T-helper 1 cell treated with Interleukin-12 subunit alpha and Interleukin-12 subunit beta and Interleukin-4 antibody, amounts not matched to agents 30 ng/mL and 1 ng/mL, for 36 hours (primary cell): ENCODE data around the gene ECM2. TPM values are rescaled to one million over a fixed set of nuclear protein-coding genes. Genes with fewer than 3 reads are reported as not detected.

Source experiments
- intact Hi-C: fragments of 100-400 bp; cut with micrococcal nuclease; formaldehyde crosslinking; loops from one replicate; pipeline ENCODE4 v1.15.1; 2024
- total RNA-seq: library from RNA; stranded (reverse); gene quantifications from 2 replicates; pipeline ENCODE4 v1.2.3, GENCODE V29; 2022

Gene ECM2
- total RNA-seq, 1 donor from 2014 or later, result not detected

GRCh38 chr9:92501671-92502393, 34.0 kb downstream of the ECM2 start:
- intact Hi-C loops, result no loop called here

GRCh38 chr9:92500725-92501124, 35.1 kb downstream of the ECM2 start:
- intact Hi-C loops, result no loop called here

DNA sequence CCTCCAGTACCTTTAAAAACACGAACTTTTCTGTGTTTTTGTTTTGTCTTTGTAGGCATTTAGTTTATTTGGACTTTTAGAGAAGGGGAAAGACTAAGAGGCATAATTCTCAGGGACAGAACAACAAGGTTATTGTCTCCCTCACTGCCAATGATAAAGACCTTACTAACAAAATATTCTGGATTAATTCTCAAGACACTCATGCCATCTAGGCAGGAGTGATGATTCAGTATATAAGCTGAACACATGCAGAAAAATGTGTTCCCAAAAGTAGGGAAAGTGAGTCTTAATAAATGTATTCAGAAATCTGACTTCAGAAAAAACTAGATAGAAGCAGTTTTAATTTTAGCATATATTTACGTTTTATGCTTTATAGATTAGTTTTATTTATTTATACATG, 36.1 kb downstream of the ECM2 start:
- intact Hi-C loops, result no loop called here

DNA sequence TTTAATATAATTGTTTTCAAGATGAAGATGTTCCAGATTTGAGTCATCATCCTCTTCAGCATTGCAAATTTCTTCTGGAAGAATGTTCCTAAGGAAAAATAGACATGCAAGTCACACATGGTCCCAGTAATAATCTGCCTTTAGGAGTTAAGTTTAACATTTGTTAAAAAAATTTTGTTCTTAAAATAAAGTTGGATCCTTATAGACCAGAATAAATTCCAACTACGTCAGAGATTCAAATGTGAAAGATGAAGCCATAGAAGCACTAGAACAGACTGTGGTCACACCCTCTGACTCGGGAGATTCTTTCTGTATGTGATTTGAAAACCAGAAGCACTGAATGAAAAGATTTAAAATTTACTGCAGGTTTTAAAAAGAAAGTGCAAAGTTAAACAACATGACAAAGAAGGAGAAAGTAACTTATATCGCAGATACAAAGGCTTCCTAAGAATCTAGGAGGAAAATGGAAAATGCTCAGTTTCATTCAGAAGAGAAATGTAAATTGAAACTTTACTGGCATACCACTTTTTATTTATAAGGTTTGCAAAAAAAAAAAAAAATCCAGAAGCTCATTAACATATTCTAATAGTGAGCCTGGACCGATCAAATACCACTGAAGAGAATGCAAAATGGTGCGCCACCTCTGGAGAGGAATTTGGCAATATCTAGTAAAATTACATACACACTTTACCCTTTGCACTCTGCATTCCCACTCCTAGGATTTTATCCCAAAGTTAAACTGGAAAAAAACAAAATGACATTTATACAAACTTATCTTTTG, 39.2 kb downstream of the ECM2 start:
- intact Hi-C loops, result no loop called here

DNA sequence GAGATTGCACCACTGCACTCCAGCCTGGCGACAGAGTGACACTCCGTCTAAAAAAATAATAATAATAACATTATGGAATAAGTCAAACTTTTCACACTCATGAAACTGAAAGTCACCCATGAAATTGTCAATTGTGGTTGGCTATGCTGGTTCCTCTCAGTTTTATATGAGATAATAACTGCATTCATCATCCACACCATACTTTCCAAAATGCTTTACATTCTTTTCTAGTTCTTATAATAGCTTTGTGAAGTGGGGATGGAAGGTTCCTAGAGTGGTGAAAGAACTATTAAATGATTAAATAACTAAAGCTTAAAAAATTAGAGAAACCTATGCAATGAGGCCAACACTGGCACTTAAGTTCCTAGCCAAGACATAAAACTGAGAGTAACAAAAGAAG, 40.9 kb downstream of the ECM2 start:
- intact Hi-C loops, result no loop called here

DNA sequence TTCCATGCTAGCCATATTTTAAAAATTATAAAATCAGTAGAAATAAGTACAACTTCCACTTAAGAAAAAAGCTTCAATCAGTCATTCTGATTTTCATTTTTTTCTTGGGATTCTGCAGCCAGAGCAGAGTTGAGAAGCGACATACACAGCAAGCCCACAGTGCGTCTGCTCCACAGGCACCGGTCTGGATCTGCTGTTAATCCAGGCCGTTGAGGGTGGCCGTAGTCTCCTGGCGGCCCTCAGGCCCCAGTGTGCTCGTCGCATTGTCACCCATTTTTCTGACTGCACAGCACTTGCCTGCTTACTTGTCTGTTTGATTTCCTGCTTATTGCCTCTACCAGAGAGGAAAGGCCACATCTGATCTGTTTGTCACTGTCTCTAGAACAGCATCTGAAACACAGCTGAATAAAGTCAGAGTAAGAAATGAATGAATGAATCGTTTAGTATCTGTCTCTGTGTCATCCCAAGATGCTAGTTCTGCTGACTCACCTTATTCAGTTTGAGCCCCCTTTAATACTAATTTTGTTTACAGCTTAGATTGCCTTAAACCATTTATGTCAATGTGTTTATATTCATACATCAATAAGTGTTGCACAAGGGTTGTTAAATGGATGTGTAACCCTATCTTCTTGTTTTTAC, 41.9 kb downstream of the ECM2 start:
- intact Hi-C loops, result no loop called here

- intact Hi-C loops, result no loop called here
These were observed 42.9 kb downstream of the ECM2 start for GRCh38 chr9:92492781-92493401.

DNA sequence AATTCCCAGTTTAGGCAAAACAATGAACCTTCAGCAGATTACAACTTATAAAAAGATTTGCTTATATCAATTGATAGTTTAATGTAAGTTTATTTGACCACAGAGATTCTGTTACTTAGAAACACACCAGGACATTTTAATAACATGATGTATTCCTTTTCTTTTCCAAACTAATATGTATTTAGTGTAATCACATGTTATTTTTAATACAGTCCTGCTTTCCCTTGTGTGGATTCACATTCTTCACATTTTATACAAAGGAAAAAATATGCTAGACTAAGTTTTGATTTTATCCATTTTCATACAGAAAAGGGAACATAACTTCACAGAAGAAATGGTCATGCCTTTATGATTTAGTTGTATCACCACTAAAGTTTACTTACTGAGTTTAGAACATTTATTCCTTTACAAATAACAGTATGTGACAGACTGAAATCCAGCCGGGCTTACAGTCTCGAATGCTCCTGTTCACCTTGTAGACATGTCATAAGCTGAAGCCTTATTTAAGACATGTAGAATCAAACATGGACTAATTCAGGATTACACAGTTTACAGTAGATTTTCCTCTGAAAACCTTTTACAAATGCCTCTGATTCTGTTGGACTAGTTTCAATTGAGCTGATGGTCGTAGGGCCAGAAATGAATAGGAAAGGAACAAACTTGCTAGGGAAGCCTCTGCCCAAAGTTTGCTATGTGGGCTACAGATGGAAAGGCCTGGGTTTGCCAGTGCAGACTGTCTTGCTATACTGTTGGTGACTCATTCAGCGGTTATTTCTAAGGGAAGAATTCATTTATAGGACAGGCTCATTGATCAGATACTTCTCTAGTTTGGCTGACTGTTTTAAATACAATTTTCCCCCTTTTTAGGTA, 46.9 kb downstream of the ECM2 start:
- intact Hi-C loops, result no loop called here

GRCh38 chr9:92486371-92486770, 49.4 kb downstream of the ECM2 start:
- intact Hi-C loops, result no loop called here

GRCh38 chr9:92484563-92484962, 51.2 kb downstream of the ECM2 start:
- intact Hi-C loops, result no loop called here

DNA sequence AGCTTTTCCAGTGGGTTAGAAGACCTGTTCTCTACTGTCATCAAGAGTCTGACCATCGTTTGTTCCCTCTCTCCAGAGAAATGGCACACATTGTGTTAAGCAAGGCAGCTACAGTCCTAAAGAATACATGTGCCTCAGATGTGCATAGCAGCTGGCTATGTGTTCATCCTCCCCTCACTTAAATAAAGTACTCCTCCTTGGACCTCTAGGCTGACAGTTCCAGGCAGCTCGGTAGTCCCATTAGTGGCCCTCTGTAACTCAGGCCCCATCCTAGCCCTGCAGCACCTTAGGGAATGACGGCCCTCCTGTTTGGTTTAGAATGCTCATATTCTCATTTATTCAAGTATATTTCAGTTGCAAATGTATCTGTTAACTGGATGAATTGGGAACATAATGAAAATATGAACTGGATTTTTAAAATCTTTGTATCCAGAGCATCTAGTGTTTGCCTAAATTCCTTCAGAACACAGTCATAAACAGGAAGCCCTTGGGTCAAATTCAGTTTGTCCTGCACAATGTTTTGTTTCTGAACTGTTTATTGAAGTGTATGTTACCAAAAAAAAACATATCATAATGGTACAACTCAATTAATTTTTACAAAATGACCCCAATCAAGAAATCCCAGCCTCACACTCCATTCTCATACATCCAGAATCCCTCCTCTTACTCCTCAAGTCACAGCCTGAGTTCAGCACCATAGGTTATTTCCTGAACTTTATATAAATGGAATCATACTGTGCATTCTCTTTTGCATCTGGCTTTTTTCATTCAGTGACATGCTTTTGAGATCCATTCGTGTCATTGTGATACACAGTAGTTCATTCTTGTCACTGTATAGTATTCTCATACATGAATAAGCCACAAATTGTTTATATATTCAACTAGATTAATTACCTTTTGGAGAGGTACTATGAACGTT, 51.9 kb downstream of the ECM2 start:
- intact Hi-C loops, result no loop called here

- intact Hi-C loops, result no loop called here
These were observed 53.0 kb downstream of the ECM2 start for GRCh38 chr9:92482805-92483204.

DNA sequence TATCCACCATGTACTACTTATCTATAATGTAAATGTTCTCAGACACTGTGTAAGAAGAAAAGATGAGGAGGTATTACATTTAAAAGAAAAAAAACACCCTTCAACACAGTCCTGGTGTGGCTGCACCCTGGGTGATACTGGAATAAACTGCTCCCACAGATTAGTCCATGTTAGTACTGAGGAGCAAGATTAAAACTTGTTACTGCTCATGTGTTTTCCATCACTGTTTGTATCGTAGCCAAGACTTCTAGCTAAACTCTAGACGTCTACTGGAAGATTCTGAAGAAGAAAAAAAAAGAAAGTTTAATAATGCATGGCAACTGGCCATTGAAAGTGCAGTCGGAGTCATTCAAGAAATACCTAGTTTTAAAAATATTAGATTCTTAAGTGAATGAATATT, 53.5 kb downstream of the ECM2 start, which contains the start of gene ASPN:
ASPN (minus strand) TSS at position 178 of the 400 bp plus-strand sequence.
- intact Hi-C loops, result no loop called here

- intact Hi-C loops, result no loop called here
These were observed 54.7 kb downstream of the ECM2 start for GRCh38 chr9:92480986-92481633.

DNA sequence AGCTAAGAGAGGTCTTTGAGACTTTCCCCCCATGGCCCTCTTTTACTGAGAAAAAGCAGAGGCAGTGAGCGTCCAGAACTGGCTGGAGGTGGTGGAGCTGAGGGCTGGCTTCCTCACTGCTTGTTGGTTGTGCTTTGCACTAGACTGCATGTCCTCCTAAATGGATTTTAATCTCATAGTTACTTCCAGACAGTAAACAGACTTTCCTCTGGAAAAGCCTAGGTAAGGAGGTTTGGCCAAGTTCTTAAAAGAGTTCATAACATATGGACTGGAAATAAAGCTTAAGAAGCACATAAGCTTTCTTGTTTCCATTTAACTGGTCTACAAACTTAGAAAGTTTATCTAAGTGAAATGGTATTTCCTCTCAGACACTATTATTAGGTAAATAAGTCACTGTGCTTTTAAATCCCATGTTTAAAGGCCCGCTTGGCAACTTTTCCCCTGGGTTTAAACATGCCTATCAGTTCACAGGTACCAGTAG, 55.5 kb downstream of the ECM2 start:
- intact Hi-C loops, result no loop called here

GRCh38 chr9:92479346-92479745, 56.4 kb downstream of the ECM2 start:
- intact Hi-C loops, result no loop called here

DNA sequence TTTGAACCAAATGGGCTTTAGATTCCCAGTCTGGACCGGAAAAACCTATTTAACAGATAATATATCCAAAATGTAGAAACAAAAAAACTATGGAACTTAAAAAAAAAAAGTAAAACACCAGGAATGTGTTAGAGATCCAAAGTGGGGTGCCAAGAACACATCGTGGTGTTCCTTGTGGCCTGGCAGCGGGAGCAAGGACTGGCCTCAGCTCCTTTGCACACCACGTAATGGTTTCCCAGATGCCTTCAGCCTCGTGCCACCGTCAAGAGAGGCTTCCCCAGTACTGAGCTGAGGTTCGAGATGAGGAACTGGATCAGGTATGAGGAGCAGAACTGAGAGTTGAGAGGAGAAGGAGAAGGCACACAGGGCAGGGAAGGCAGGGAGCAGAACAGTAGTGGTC, 57.0 kb downstream of the ECM2 start:
- intact Hi-C loops, result no loop called here

- intact Hi-C loops, result no loop called here
These were observed 58.8 kb downstream of the ECM2 start for GRCh38 chr9:92476962-92477361.

DNA sequence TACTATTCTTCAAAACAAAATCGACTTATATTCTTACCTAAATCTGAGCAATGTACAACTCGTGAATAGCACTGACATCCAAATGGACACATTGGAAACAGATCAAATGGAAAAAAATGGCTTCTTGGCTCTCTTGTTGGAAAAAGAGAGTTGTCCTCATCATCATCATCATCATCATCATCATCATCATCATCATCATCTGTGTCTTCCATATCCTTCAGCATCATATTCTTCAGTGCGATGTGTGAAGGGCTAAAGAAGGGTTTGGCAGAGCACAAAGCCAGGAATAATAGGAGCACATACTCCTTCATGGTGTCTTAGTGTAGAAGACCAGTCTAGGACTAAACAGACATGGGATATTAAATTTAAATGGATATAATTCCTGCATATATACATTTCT, 61.2 kb downstream of the ECM2 start:
- intact Hi-C loops, result no loop called here
